ENCODE results near the gene MAP7D3. TPM values are rescaled to one million over a fixed set of nuclear protein-coding genes. Genes with fewer than 3 reads are reported as not detected.

MAP7D3 gene
- total and polyA plus RNA-seq, 10 of the 15 experiments (the other 5 are each of a cell fraction or from before 2014, with no cell fraction given) = 9.1 to 24.0 (median 11.0) TPM

DNA sequence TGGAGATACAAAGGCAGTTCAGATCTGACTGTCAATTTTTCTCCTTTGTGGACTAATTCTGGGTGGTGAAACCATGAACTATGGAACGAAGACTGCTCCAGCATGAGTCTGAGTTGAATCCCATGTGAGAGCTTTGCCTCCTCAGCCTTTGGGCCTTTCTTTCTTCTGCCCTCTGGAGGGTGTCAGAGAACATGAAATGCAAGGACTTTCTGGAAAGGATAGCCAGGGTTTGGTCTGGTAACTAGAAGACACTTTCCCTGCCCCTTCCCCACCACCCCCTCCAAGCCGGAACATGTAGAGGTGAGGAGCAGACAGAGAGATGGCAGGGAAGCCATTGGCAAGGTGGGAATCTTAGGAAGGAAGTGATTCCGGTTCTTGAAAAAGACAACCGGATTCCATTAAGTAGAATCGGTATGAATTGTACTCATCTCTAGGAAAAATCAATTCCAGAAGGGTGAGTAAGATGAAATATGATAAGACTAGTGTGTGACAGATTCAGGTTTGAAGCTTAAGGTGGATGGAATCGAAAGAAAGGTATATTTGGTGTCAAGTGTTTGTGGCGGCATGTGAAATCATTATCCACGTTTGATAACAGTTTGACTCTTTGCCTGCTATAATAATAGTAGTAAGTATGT is 84.9 kb downstream of the MAP7D3 start (continued):
- TF ChIP-seq ZNF687 (IDR thresholded peaks at IDR 0.05) = no peak
- no peak for TF ChIP-seq EGR1 (IDR thresholded peaks at IDR 0.05; ENCODE audit: borderline replicate concordance in 1 of 2, low read depth in 2 of 2, low read length in 2 of 2)
- TF ChIP-seq EZH2 (IDR thresholded peaks at IDR 0.05; ENCODE audit: borderline replicate concordance, control insufficient read depth, low read depth, low read length) = no peak
- TF ChIP-seq CHD4 (IDR thresholded peaks at IDR 0.05) = no peak

- ChIA-PET SMC1A (ENCODE audit: uncharacterized antibody, unreplicated experiment) (interaction anchor here (1.2 kb wide), 1 partner anchor 88 kb away, joined by 3 read pairs; no protein-coding TSS in a partner anchor), RAD21 (ENCODE audit: unreplicated experiment) (interaction anchor here (0.7 to 1.7 kb wide), 5 partner anchors 106 to 529 kb away, joined by 3 to 8 read pairs (median 3); no protein-coding TSS in a partner anchor), CTCF (interaction anchor here (2.0 to 2.7 kb wide), 2 partner anchors 103 to 137 kb away, joined by 9 to 12 read pairs; no protein-coding TSS in a partner anchor), POLR2A (no interaction called here)
- Histone ChIP-seq H3K27me3 (replicated peaks in 1 of 2; ENCODE audit: control insufficient read depth in 2 of 2, insufficient read depth in 2 of 2, low read length in 1 of 2) (no peaks in the 10 kb centered on the region; a peak in 1 of 4 replicates), H4K20me1 (ENCODE audit: control insufficient read depth, insufficient read depth) (no peaks in the 10 kb centered on the region), H3K9me3 (replicated peaks; ENCODE audit: control insufficient read depth, insufficient read depth, low read length) (no peaks in the 10 kb centered on the region), H3K79me2 (ENCODE audit: control insufficient read depth, insufficient read depth, low read length) (no peaks in the 10 kb centered on the region), H3K4me3 (no peak overlapping the region), H2AFZ (ENCODE audit: control insufficient read depth, low read depth, low read length) (no peak overlapping the region), H3K4me2 (ENCODE audit: control insufficient read depth, insufficient read depth) (no peak overlapping the region), H3K9ac (ENCODE audit: control insufficient read depth, insufficient read depth, low read length) (no peak overlapping the region), H3K27ac (ENCODE audit: control insufficient read depth, insufficient read depth) (no peak overlapping the region), H3K4me1 (ENCODE audit: control insufficient read depth, insufficient read depth, low read length) (no peaks in the 10 kb centered on the region), H3K36me3 (ENCODE audit: control insufficient read depth in 2 of 2, insufficient read depth in 2 of 2, low read length in 1 of 2) (no peaks in the 10 kb centered on the region)
- DNase-seq (ENCODE audit: low read depth, low spot score) (no peak), ATAC-seq (no peak), FAIRE-seq (no peak)
- WGBS (ENCODE audit: insufficient coverage, insufficient replicate concordance, low lambda C conversion rate, missing lambda C conversion rate) = 7% methylated on average over 3 of the region's 3 CpGs
- intact Hi-C loops (cut with micrococcal nuclease; ENCODE audit: unreplicated experiment) = no loop called here
- in situ Hi-C loops (cut with MboI) = no loop called here
- BruUV-seq (replicated peaks) = no TSS peak
- TF ChIP-seq E2F8 (IDR thresholded peaks at IDR 0.05; ENCODE audit: low read depth, partially characterized antibody) = no peak
- no peak for TF ChIP-seq CHD1 (IDR thresholded peaks at IDR 0.05; ENCODE audit: low read depth, low read length)
- TF ChIP-seq ATF2 (IDR thresholded peaks at IDR 0.05; ENCODE audit: low read length) = no peak
- TF ChIP-seq STAT3 (IDR thresholded peaks at IDR 0.05; ENCODE audit: low read depth, low read length) = no peak
- no peak for TF ChIP-seq ASH2L (IDR thresholded peaks at IDR 0.05; ENCODE audit: borderline replicate concordance, low read depth)
- no peak for TF ChIP-seq EGR1 (IDR thresholded peaks at IDR 0.05; ENCODE audit: borderline replicate concordance in 1 of 2, low read depth in 2 of 2, low read length in 2 of 2)
- no peak for TF ChIP-seq RCOR1 (conservative IDR thresholded peaks at IDR 0.05; ENCODE audit: low read depth, low read length)
- TF ChIP-seq, protein P1, sequence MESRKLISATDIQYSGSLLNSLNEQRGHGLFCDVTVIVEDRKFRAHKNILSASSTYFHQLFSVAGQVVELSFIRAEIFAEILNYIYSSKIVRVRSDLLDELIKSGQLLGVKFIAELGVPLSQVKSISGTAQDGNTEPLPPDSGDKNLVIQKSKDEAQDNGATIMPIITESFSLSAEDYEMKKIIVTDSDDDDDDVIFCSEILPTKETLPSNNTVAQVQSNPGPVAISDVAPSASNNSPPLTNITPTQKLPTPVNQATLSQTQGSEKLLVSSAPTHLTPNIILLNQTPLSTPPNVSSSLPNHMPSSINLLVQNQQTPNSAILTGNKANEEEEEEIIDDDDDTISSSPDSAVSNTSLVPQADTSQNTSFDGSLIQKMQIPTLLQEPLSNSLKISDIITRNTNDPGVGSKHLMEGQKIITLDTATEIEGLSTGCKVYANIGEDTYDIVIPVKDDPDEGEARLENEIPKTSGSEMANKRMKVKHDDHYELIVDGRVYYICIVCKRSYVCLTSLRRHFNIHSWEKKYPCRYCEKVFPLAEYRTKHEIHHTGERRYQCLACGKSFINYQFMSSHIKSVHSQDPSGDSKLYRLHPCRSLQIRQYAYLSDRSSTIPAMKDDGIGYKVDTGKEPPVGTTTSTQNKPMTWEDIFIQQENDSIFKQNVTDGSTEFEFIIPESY (IDR thresholded peaks at IDR 0.05) = no peak
These were observed 85.8 kb downstream of the MAP7D3 start for GRCh38 chrX:136165406-136165805.

Data from GM12878 (cell line).